Measurements from ENCODE around the gene UCK2. TPM values are rescaled to one million over a fixed set of nuclear protein-coding genes. Genes with fewer than 3 reads are reported as not detected.

The UCK2 gene
- total and polyA plus RNA-seq, 9 of the 15 experiments (the other 6 are each of a cell fraction or from before 2014, with no cell fraction given): 71.6 to 145 (median 95.8) TPM

DNA sequence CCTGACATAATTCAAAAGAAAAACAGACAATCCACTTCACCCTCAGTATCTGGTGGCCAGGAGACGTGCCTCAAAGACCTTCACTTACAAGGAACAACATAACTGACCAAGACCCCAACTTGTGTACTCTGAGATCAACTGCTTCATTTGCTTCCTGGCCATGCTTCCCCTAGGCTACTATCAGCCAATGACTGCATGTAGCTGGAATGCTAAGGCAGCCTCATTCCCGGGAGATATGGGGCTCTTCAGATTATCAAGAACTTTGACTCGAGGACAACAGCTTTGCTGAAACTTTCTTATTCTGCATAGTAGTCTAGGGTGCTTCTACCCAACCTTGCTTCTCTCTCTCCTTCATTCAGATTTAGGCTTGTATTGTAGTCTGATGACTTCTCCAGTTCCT is 11.7 kb upstream of the UCK2 start (continued):
- TF ChIP-seq ZNF668 (CRISPR knock-in tag; IDR thresholded peaks at IDR 0.05) (no peak), TAL1 (IDR thresholded peaks at IDR 0.05) (peak; percentile 17; the same call in 1 of the 2 replicates), SMARCA4 (IDR thresholded peaks at IDR 0.05) (peak; percentile 32; the same call in 1 of the 2 replicates), ZNF41 (CRISPR knock-in tag; conservative IDR thresholded peaks at IDR 0.05) (no peak), ATF3 (IDR thresholded peaks at IDR 0.05) (peak; percentile 35; the same call in 1 of the 2 replicates), ATF3 (CRISPR knock-in tag; conservative IDR thresholded peaks at IDR 0.05) (no peak), SLC30A9 (CRISPR knock-in tag; IDR thresholded peaks at IDR 0.05) (no peak), L3MBTL2 (IDR thresholded peaks at IDR 0.05) (peak; percentile 55; the same call in 1 of the 2 replicates), RBM15 (IDR thresholded peaks at IDR 0.05; ENCODE audit: insufficient read depth, low read length) (no peak), CBFB (CRISPR knock-in tag; IDR thresholded peaks at IDR 0.05) (no peak), TARDBP (IDR thresholded peaks at IDR 0.05) (no peak), TEAD2 (tag; IDR thresholded peaks at IDR 0.05) (peak; percentile 17; the same call in 1 of the 2 replicates), ZNF407 (IDR thresholded peaks at IDR 0.05; ENCODE audit: low read depth) (no peak), CTBP1 (IDR thresholded peaks at IDR 0.05; ENCODE audit: borderline replicate concordance) (no peak), SIN3B (IDR thresholded peaks at IDR 0.05; ENCODE audit: low read depth) (no peak), FOSL1 (tag; conservative IDR thresholded peaks at IDR 0.05) (peak; percentile 61; the same call in 1 of the 2 replicates), HNRNPK (IDR thresholded peaks at IDR 0.05; ENCODE audit: low read depth, low read length, poor library complexity, severe bottlenecking) (no peak), JUND (IDR thresholded peaks at IDR 0.05; ENCODE audit: borderline replicate concordance, low read depth, low read length) (peak; percentile 84), JUND (tag; IDR thresholded peaks at IDR 0.05; ENCODE audit: borderline replicate concordance, low read depth, low read length) (peak; percentile 83; the same call in 2 of the 3 replicates), TSC22D4 (tag; IDR thresholded peaks at IDR 0.05) (no peak)
- TF ChIP-seq, protein P1, sequence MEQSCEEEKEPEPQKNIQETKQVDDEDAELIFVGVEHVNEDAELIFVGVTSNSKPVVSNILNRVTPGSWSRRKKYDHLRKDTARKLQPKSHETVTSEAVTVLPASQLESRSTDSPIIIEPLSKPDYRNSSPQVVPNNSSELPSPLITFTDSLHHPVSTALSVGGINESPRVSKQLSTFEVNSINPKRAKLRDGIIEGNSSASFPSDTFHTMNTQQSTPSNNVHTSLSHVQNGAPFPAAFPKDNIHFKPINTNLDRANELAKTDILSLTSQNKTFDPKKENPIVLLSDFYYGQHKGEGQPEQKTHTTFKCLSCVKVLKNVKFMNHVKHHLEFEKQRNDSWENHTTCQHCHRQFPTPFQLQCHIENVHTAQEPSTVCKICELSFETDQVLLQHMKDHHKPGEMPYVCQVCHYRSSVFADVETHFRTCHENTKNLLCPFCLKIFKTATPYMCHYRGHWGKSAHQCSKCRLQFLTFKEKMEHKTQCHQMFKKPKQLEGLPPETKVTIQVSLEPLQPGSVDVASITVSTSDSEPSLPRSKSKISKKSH (CRISPR knock-in tag; IDR thresholded peaks at IDR 0.05): no peak

All from K562 (cell line).